Right atrium auricular region (tissue), 2 donors: ENCODE results near the gene RAB36. TPM values are rescaled to one million over a fixed set of nuclear protein-coding genes. Genes with fewer than 3 reads are reported as not detected.

Experiments used
- DNase-seq: peaks from one replicate; pipeline ENCODE4 v3.0.0-alpha.2; 2019; ENCODE audit warnings: low spot score
- H3K27ac ChIP-seq, 2 donors: fragments of 200-600 bp; sonication (generic); 1 replicate in 1 of 2; 2 replicates in 1 of 2; pipeline ENCODE4 v1.5.1; 2016 to 2019
- H3K27me3 ChIP-seq, 2 donors: fragments of 200-600 bp; sonication (generic); one replicate each; pipeline versions ENCODE4 v1.5.1 to v1.6.0; 2017 to 2019
- H3K36me3 ChIP-seq: fragments of 200-600 bp; sonication (generic); one replicate; pipeline ENCODE4 v1.5.1; 2016
- H3K4me1 ChIP-seq, 2 donors: fragments of 200-600 bp; sonication (generic); one replicate each; pipeline versions ENCODE4 v1.5.1 to v1.6.0; 2017 to 2019
- H3K4me3 ChIP-seq, 2 donors: fragments of 200-600 bp; sonication (generic); 1 replicate in 1 of 2; 2 replicates in 1 of 2; pipeline ENCODE4 v1.5.1; 2017 to 2019; ENCODE audit warnings: mild to moderate bottlenecking in 1 of 2, moderate library complexity in 1 of 2
- H3K9me3 ChIP-seq, 2 donors: fragments of 200-600 bp; sonication (generic); one replicate each; pipeline ENCODE4 v1.5.1; 2019
- CTCF ChIP-seq, 2 donors: fragments of 200-600 bp; sonication (generic); IDR thresholded peaks; one replicate each; pipeline ENCODE4 v1.5.1; 2019; ENCODE audit warnings: antibody characterized with exemption in 2 of 2
- total RNA-seq, 2 donors: library from RNA; depleted of rRNA; stranded (reverse); fragments of >200 nt; gene quantifications; one replicate each; pipeline ENCODE4 v1.1.0, GENCODE V29; 2016

RAB36 gene
- total RNA-seq, 2 donors from 2014 or later, result 0.59 to 2.0 TPM

- H3K27ac ChIP-seq, result no peak overlapping the region
- H3K9me3 ChIP-seq, result no peaks in the 10 kb centered on the region
- no peaks in the 10 kb centered on the region for H3K4me1 ChIP-seq
- no peak for DNase-seq
- TF ChIP-seq CTCF (IDR thresholded peaks at IDR 0.05), result no peak
- no peaks in the 10 kb centered on the region for H3K36me3 ChIP-seq
- no peaks in the 10 kb centered on the region for H3K27me3 ChIP-seq
- no peak overlapping the region for H3K4me3 ChIP-seq
Measured at GRCh38 chr22:23153994-23154393, 8.7 kb downstream of the RAB36 start.

- Histone ChIP-seq H3K4me3 (no peak overlapping the region), H3K27ac (no peak overlapping the region), H3K9me3 (no peaks in the 10 kb centered on the region), H3K36me3 (no peaks in the 10 kb centered on the region), H3K4me1 (no peaks in the 10 kb centered on the region), H3K27me3 (no peaks in the 10 kb centered on the region)
- TF ChIP-seq CTCF (IDR thresholded peaks at IDR 0.05), result no peak
- DNase-seq, result no peak
Measured at GRCh38 chr22:23154461-23154860, 9.2 kb downstream of the RAB36 start.

GRCh38 chr22:23155143-23155542 lies 9.9 kb downstream of the RAB36 start:
- no peak for DNase-seq
- Histone ChIP-seq H3K27me3 (no peaks in the 10 kb centered on the region), H3K36me3 (no peaks in the 10 kb centered on the region), H3K27ac (no peak overlapping the region), H3K4me3 (no peak overlapping the region), H3K9me3 (no peaks in the 10 kb centered on the region), H3K4me1 (no peaks in the 10 kb centered on the region)
- TF ChIP-seq CTCF (IDR thresholded peaks at IDR 0.05), result no peak

GRCh38 chr22:23155831-23156230 lies 10.6 kb downstream of the RAB36 start:
- H3K9me3 ChIP-seq, result no peaks in the 10 kb centered on the region
- no peaks in the 10 kb centered on the region for H3K4me1 ChIP-seq
- H3K4me3 ChIP-seq, result no peak overlapping the region
- H3K36me3 ChIP-seq, result no peaks in the 10 kb centered on the region
- no peak for DNase-seq
- H3K27me3 ChIP-seq, result no peaks in the 10 kb centered on the region
- no peak for TF ChIP-seq CTCF (IDR thresholded peaks at IDR 0.05)
- no peak overlapping the region for H3K27ac ChIP-seq

- no peak for DNase-seq
- H3K27ac ChIP-seq, result no peak overlapping the region
- no peaks in the 10 kb centered on the region for H3K36me3 ChIP-seq
- no peaks in the 10 kb centered on the region for H3K4me1 ChIP-seq
- H3K27me3 ChIP-seq, result no peaks in the 10 kb centered on the region
- H3K9me3 ChIP-seq, result no peaks in the 10 kb centered on the region
- TF ChIP-seq CTCF (IDR thresholded peaks at IDR 0.05), result no peak
- no peak overlapping the region for H3K4me3 ChIP-seq
Measured at GRCh38 chr22:23156286-23156685, 11.0 kb downstream of the RAB36 start.
